ENCODE data around the gene C21orf58. TPM values are rescaled to one million over a fixed set of nuclear protein-coding genes. Genes with fewer than 3 reads are reported as not detected.

C21orf58 gene
- total RNA-seq, 2 experiments from 2014 or later = 25.8 to 28.1 TPM

- no peak overlapping the region for H3K27ac Mint-ChIP-seq
- H3K4me3 Mint-ChIP-seq = no peak overlapping the region
These were observed 27.3 kb upstream of the C21orf58 start for GRCh38 chr21:46350981-46351380.

GRCh38 chr21:46350571-46350970 is 26.9 kb upstream of the C21orf58 start:
- DNase-seq = no peak
- ChIA-PET POLR2A (no interaction called here), CTCF (no interaction called here)
- Mint-ChIP-seq H3K27ac (no peak overlapping the region), H3K4me1 (ENCODE audit: low read depth) (no peaks in the 10 kb centered on the region), H3K36me3 (peaks cover 47% of the 10 kb centered on the region), H3K27me3 (no peaks in the 10 kb centered on the region), H3K4me3 (no peak overlapping the region), H3K9me3 (no peaks in the 10 kb centered on the region)
- intact Hi-C loops (cut with micrococcal nuclease) = no loop called here

More at GRCh38 chr21:46350981-46351380, 27.3 kb upstream of the C21orf58 start:
- intact Hi-C loops (cut with micrococcal nuclease) = no loop called here
- peaks cover 47% of the 10 kb centered on the region for H3K36me3 Mint-ChIP-seq
- no peak for DNase-seq
- ChIA-PET POLR2A (no interaction called here), CTCF (no interaction called here)
- no peaks in the 10 kb centered on the region for H3K27me3 Mint-ChIP-seq
- no peaks in the 10 kb centered on the region for H3K4me1 Mint-ChIP-seq (ENCODE audit: low read depth)
- H3K9me3 Mint-ChIP-seq = no peaks in the 10 kb centered on the region

GRCh38 chr21:46349134-46349760 is 25.6 kb upstream of the C21orf58 start:
- H3K4me3 Mint-ChIP-seq = no peak overlapping the region
- peaks cover 45% of the 10 kb centered on the region for H3K36me3 Mint-ChIP-seq
- H3K9me3 Mint-ChIP-seq = no peaks in the 10 kb centered on the region
- intact Hi-C loops (cut with micrococcal nuclease) = no loop called here
- H3K4me1 Mint-ChIP-seq (ENCODE audit: low read depth) = no peaks in the 10 kb centered on the region
- POLR2A ChIA-PET = no interaction called here
- H3K27me3 Mint-ChIP-seq = no peaks in the 10 kb centered on the region
- CTCF ChIA-PET = no interaction called here
- H3K27ac Mint-ChIP-seq = no peak overlapping the region
- no peak for DNase-seq

GRCh38 chr21:46347791-46348381 is 24.2 kb upstream of the C21orf58 start:
- CTCF ChIA-PET = no interaction called here
- Mint-ChIP-seq H3K4me3 (no peak overlapping the region), H3K27me3 (no peaks in the 10 kb centered on the region), H3K4me1 (ENCODE audit: low read depth) (no peaks in the 10 kb centered on the region), H3K36me3 (peaks cover 35% of the 10 kb centered on the region), H3K27ac (no peak overlapping the region), H3K9me3 (no peaks in the 10 kb centered on the region)
- intact Hi-C loops (cut with micrococcal nuclease) = no loop called here
- no peak for DNase-seq
- POLR2A ChIA-PET = no interaction called here

GRCh38 chr21:46347203-46347550 is 23.5 kb upstream of the C21orf58 start:
- no peak overlapping the region for H3K4me3 Mint-ChIP-seq
- H3K27ac Mint-ChIP-seq = no peak overlapping the region
- intact Hi-C loops (cut with micrococcal nuclease) = no loop called here
- no peaks in the 10 kb centered on the region for H3K9me3 Mint-ChIP-seq
- H3K36me3 Mint-ChIP-seq = peaks cover 36% of the 10 kb centered on the region
- POLR2A ChIA-PET = no interaction called here
- CTCF ChIA-PET = no interaction called here
- no peak for DNase-seq
- H3K4me1 Mint-ChIP-seq (ENCODE audit: low read depth) = no peaks in the 10 kb centered on the region
- H3K27me3 Mint-ChIP-seq = no peaks in the 10 kb centered on the region

- Mint-ChIP-seq H3K9me3 (no peaks in the 10 kb centered on the region), H3K4me1 (ENCODE audit: low read depth) (no peaks in the 10 kb centered on the region), H3K4me3 (no peak overlapping the region), H3K36me3 (peaks cover 36% of the 10 kb centered on the region), H3K27ac (no peak overlapping the region), H3K27me3 (no peaks in the 10 kb centered on the region)
- POLR2A ChIA-PET = no interaction called here
- CTCF ChIA-PET = no interaction called here
- no peak for DNase-seq
- intact Hi-C loops (cut with micrococcal nuclease) = no loop called here
These were observed 22.9 kb upstream of the C21orf58 start for GRCh38 chr21:46346296-46347202.

- ChIA-PET CTCF (no interaction called here), POLR2A (no interaction called here)
- DNase-seq = no peak
- Mint-ChIP-seq H3K4me3 (no peak overlapping the region), H3K27ac (no peak overlapping the region), H3K4me1 (ENCODE audit: low read depth) (no peaks in the 10 kb centered on the region), H3K36me3 (peaks cover 30% of the 10 kb centered on the region), H3K27me3 (no peaks in the 10 kb centered on the region), H3K9me3 (no peaks in the 10 kb centered on the region)
- intact Hi-C loops (cut with micrococcal nuclease) = no loop called here
These were observed 22.2 kb upstream of the C21orf58 start for GRCh38 chr21:46345861-46346260.

- ChIA-PET CTCF (no interaction called here), POLR2A (no interaction called here)
- no peak overlapping the region for H3K27ac Mint-ChIP-seq
- no peaks in the 10 kb centered on the region for H3K9me3 Mint-ChIP-seq
- H3K27me3 Mint-ChIP-seq = no peaks in the 10 kb centered on the region
- no peak overlapping the region for H3K4me3 Mint-ChIP-seq
- intact Hi-C loops (cut with micrococcal nuclease) = no loop called here
- no peak for DNase-seq
- peaks cover 33% of the 10 kb centered on the region for H3K36me3 Mint-ChIP-seq
- no peaks in the 10 kb centered on the region for H3K4me1 Mint-ChIP-seq (ENCODE audit: low read depth)
These were observed 20.7 kb upstream of the C21orf58 start for GRCh38 chr21:46344219-46344915.

GRCh38 chr21:46340998-46341397 is 17.3 kb upstream of the C21orf58 start:
- ChIA-PET POLR2A (no interaction called here), CTCF (no interaction called here)
- no peaks in the 10 kb centered on the region for H3K4me1 Mint-ChIP-seq (ENCODE audit: low read depth)
- H3K4me3 Mint-ChIP-seq = no peak overlapping the region
- intact Hi-C loops (cut with micrococcal nuclease) = no loop called here
- DNase-seq = no peak
- peaks cover 33% of the 10 kb centered on the region for H3K36me3 Mint-ChIP-seq
- no peak overlapping the region for H3K27ac Mint-ChIP-seq
- H3K27me3 Mint-ChIP-seq = no peaks in the 10 kb centered on the region
- H3K9me3 Mint-ChIP-seq = no peaks in the 10 kb centered on the region

GRCh38 chr21:46336603-46337002 is 12.9 kb upstream of the C21orf58 start:
- POLR2A ChIA-PET = no interaction called here
- no peak for DNase-seq
- H3K36me3 Mint-ChIP-seq = peaks cover 38% of the 10 kb centered on the region
- no peak overlapping the region for H3K4me3 Mint-ChIP-seq
- intact Hi-C loops (cut with micrococcal nuclease) = no loop called here
- no peaks in the 10 kb centered on the region for H3K4me1 Mint-ChIP-seq (ENCODE audit: low read depth)
- CTCF ChIA-PET = no interaction called here
- no peaks in the 10 kb centered on the region for H3K27me3 Mint-ChIP-seq
- no peaks in the 10 kb centered on the region for H3K9me3 Mint-ChIP-seq
- no peak overlapping the region for H3K27ac Mint-ChIP-seq

- Mint-ChIP-seq H3K4me1 (ENCODE audit: low read depth) (no peaks in the 10 kb centered on the region), H3K27ac (no peak overlapping the region), H3K27me3 (no peaks in the 10 kb centered on the region), H3K36me3 (peaks cover 32% of the 10 kb centered on the region), H3K9me3 (no peaks in the 10 kb centered on the region), H3K4me3 (no peak overlapping the region)
- DNase-seq = no peak
- intact Hi-C loops (cut with micrococcal nuclease) = no loop called here
- POLR2A ChIA-PET = no interaction called here
- CTCF ChIA-PET = no interaction called here
These were observed 10.9 kb upstream of the C21orf58 start for GRCh38 chr21:46334351-46335140.

- no peak for DNase-seq
- intact Hi-C loops (cut with micrococcal nuclease) = no loop called here
- Mint-ChIP-seq H3K9me3 (no peaks in the 10 kb centered on the region), H3K4me1 (ENCODE audit: low read depth) (peaks cover 11% of the 10 kb centered on the region), H3K27me3 (no peaks in the 10 kb centered on the region), H3K4me3 (no peak overlapping the region), H3K36me3 (peaks cover 19% of the 10 kb centered on the region), H3K27ac (no peak overlapping the region)
- CTCF ChIA-PET = no interaction called here
- POLR2A ChIA-PET = no interaction called here
These were observed 6.1 kb upstream of the C21orf58 start for GRCh38 chr21:46329796-46330195.
